HepG2 (cell line): ENCODE results near the gene KIFC1. TPM values are rescaled to one million over a fixed set of nuclear protein-coding genes. Genes with fewer than 3 reads are reported as not detected.

Experiments used
- FOXO1 ChIP-seq: sonication (generic); formaldehyde crosslinking; IDR thresholded peaks from 2 replicates; pipeline ENCODE4 v1.4.0; 2020; ENCODE audit warnings: missing genetic modification reagents
- GABPB1 ChIP-seq: IDR thresholded peaks from 2 replicates; pipeline ENCODE4 v1.6.1; 2016; ENCODE audit warnings: mild to moderate bottlenecking, missing genetic modification reagents, moderate library complexity, missing compliant biosample characterization
- GATAD1 ChIP-seq: IDR thresholded peaks from 2 replicates; pipeline ENCODE4 v1.6.1; 2016; ENCODE audit warnings: missing genetic modification reagents, missing compliant biosample characterization
- HDAC2 ChIP-seq: sonication (generic); formaldehyde crosslinking; IDR thresholded peaks from 2 replicates; pipeline ENCODE4 v1.4.0; 2020; ENCODE audit warnings: missing genetic modification reagents
- KDM2A ChIP-seq: sonication (generic); formaldehyde crosslinking; IDR thresholded peaks from 2 replicates; pipeline ENCODE4 v1.4.0; 2020; ENCODE audit warnings: low read depth, missing genetic modification reagents, borderline replicate concordance
- MAFK ChIP-seq, 2 experiments: IDR thresholded peaks in 1 of 2; conservative IDR thresholded peaks in 1 of 2; 2 replicates each; pipeline ENCODE4 v1.6.1; 2011; ENCODE audit warnings: improper control_type of control experiment in 2 of 2, low read length in 2 of 2
- NFKB2 ChIP-seq: sonication (generic); formaldehyde crosslinking; IDR thresholded peaks from 2 replicates; pipeline ENCODE4 v1.4.0; 2020; ENCODE audit warnings: missing genetic modification reagents, borderline replicate concordance
- RFXANK ChIP-seq: IDR thresholded peaks from 2 replicates; pipeline ENCODE4 v1.6.1; 2016
- TBP ChIP-seq: sonication (generic); formaldehyde crosslinking; IDR thresholded peaks from 2 replicates; pipeline ENCODE4 v1.5.0; 2020; ENCODE audit warnings: missing genetic modification reagents
- USF2 ChIP-seq, 2 experiments: sonication (generic) in 1 of 2; formaldehyde crosslinking in 1 of 2; IDR thresholded peaks; 2 replicates each; pipeline versions ENCODE4 v1.5.1 to v1.6.1; 2011 to 2020; ENCODE audit warnings: borderline replicate concordance in 1 of 2, low read depth in 1 of 2, low read length in 1 of 2, mild to moderate bottlenecking in 1 of 2, missing genetic modification reagents in 1 of 2, moderate library complexity in 1 of 2
- YEATS2 ChIP-seq: sonication (generic); formaldehyde crosslinking; IDR thresholded peaks from 2 replicates; pipeline ENCODE4 v1.4.0; 2020; ENCODE audit warnings: missing genetic modification reagents, borderline replicate concordance
- ZBTB20 ChIP-seq: sonication (generic); formaldehyde crosslinking; IDR thresholded peaks from 2 replicates; pipeline ENCODE4 v1.8.1; 2023; ENCODE audit warnings: missing genetic modification reagents, low read depth, mild to moderate bottlenecking, borderline replicate concordance
- ZMYM3 ChIP-seq: sonication (generic); formaldehyde crosslinking; IDR thresholded peaks from 2 replicates; pipeline ENCODE4 v1.5.1; 2020; ENCODE audit warnings: mild to moderate bottlenecking, missing genetic modification reagents
- ZNF468 ChIP-seq: sonication (generic); formaldehyde crosslinking; IDR thresholded peaks from 2 replicates; pipeline ENCODE4 v1.8.0; 2022; ENCODE audit warnings: mild to moderate bottlenecking, moderate library complexity, missing genetic modification reagents
- ZNF782 ChIP-seq: sonication (generic); formaldehyde crosslinking; IDR thresholded peaks from 2 replicates; pipeline ENCODE4 v1.4.0; 2020; ENCODE audit warnings: missing genetic modification reagents, mild to moderate bottlenecking, borderline replicate concordance
- polyA plus RNA-seq, 8 experiments: library from polyadenylated mRNA; depleted of rRNA in 3 of 8; stranded (reverse) in 7 of 8; unstranded in 1 of 8; fragments of >200 nt; fragmentation: Illumina TruSeq in 4 of 8; extraction: Trizol in 4 of 8; gene quantifications; 2 replicates each; pipeline versions ENCODE4 v1.2.1 to v1.2.3, GENCODE V29; 2011 to 2016; ENCODE audit warnings: low read depth in 4 of 8, missing spikeins in 1 of 8, mixed read lengths in 1 of 8; ENCODE audit not compliant: insufficient read depth in 1 of 8
- total RNA-seq, 5 experiments: library from RNA; depleted of rRNA; stranded (reverse); fragments of >200 nt; fragmentation: Illumina TruSeq; extraction: Trizol; gene quantifications; 2 replicates each; pipeline ENCODE4 v1.2.3, GENCODE V29; 2016; ENCODE audit warnings: low read depth in 1 of 5
- TF ChIP-seq, protein P1 (sequence below): sonication (generic); formaldehyde crosslinking; IDR thresholded peaks from 2 replicates; pipeline ENCODE4 v1.4.0; 2020; ENCODE audit warnings: missing genetic modification reagents
- TF ChIP-seq, protein P2 (sequence below): sonication (generic); formaldehyde crosslinking; IDR thresholded peaks from 2 replicates; pipeline ENCODE4; 2020; ENCODE audit warnings: missing genetic modification reagents, mild to moderate bottlenecking, borderline replicate concordance
- TF ChIP-seq, protein P3 (sequence below): sonication (generic); formaldehyde crosslinking; IDR thresholded peaks from 2 replicates; pipeline ENCODE4 v1.4.0; 2020; ENCODE audit warnings: mild to moderate bottlenecking, missing genetic modification reagents

Gene KIFC1
- total and polyA plus RNA-seq, 2 of the 13 experiments (the other 11 are each of a cell fraction or from before 2014, with no cell fraction given) = 25.0 to 45.5 TPM

GRCh38 chr6:33425668-33426577 is 34.3 kb downstream of the KIFC1 start (continued):
- TF ChIP-seq, protein P1, sequence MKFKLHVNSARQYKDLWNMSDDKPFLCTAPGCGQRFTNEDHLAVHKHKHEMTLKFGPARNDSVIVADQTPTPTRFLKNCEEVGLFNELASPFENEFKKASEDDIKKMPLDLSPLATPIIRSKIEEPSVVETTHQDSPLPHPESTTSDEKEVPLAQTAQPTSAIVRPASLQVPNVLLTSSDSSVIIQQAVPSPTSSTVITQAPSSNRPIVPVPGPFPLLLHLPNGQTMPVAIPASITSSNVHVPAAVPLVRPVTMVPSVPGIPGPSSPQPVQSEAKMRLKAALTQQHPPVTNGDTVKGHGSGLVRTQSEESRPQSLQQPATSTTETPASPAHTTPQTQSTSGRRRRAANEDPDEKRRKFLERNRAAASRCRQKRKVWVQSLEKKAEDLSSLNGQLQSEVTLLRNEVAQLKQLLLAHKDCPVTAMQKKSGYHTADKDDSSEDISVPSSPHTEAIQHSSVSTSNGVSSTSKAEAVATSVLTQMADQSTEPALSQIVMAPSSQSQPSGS = peak; percentile 37; the same call in 1 of the 2 replicates
- 0 out of 2 replicates have a peak, but pooled peaks have one; percentile 74 for TF ChIP-seq ZNF782 (CRISPR knock-in tag)
- no peak; the same call in 1 of the 2 replicates for TF ChIP-seq HDAC2 (CRISPR knock-in tag)
- no peak; the same call in 1 of the 2 replicates for TF ChIP-seq ZBTB20 (CRISPR knock-in tag)
- peak; percentile 16; the same call in 1 of the 2 replicates for TF ChIP-seq ZMYM3 (CRISPR knock-in tag)
- no peak for TF ChIP-seq USF2 (IDR thresholded peaks at IDR 0.05; ENCODE audit: low read depth, low read length)
- no peak for TF ChIP-seq USF2 (CRISPR knock-in tag; IDR thresholded peaks at IDR 0.05; ENCODE audit: borderline replicate concordance)
- TF ChIP-seq MAFK (conservative IDR thresholded peaks at IDR 0.05 in 1 of 2, IDR thresholded peaks at IDR 0.05 in 1 of 2; ENCODE audit: low read length in 2 of 2) = no peak
- TF ChIP-seq KDM2A (CRISPR knock-in tag) = peak; percentile 78; the same call in 1 of the 2 replicates
- TF ChIP-seq, protein P2, sequence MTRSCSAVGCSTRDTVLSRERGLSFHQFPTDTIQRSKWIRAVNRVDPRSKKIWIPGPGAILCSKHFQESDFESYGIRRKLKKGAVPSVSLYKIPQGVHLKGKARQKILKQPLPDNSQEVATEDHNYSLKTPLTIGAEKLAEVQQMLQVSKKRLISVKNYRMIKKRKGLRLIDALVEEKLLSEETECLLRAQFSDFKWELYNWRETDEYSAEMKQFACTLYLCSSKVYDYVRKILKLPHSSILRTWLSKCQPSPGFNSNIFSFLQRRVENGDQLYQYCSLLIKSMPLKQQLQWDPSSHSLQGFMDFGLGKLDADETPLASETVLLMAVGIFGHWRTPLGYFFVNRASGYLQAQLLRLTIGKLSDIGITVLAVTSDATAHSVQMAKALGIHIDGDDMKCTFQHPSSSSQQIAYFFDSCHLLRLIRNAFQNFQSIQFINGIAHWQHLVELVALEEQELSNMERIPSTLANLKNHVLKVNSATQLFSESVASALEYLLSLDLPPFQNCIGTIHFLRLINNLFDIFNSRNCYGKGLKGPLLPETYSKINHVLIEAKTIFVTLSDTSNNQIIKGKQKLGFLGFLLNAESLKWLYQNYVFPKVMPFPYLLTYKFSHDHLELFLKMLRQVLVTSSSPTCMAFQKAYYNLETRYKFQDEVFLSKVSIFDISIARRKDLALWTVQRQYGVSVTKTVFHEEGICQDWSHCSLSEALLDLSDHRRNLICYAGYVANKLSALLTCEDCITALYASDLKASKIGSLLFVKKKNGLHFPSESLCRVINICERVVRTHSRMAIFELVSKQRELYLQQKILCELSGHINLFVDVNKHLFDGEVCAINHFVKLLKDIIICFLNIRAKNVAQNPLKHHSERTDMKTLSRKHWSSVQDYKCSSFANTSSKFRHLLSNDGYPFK (CRISPR knock-in tag) = peak; percentile 56; the same call in 1 of the 2 replicates
- no peak for TF ChIP-seq RFXANK (CRISPR knock-in tag)
- TF ChIP-seq FOXO1 (CRISPR knock-in tag) = peak; percentile 24; the same call in 1 of the 2 replicates
- TF ChIP-seq YEATS2 = peak; percentile 60; the same call in 1 of the 2 replicates
- TF ChIP-seq, protein P3, sequence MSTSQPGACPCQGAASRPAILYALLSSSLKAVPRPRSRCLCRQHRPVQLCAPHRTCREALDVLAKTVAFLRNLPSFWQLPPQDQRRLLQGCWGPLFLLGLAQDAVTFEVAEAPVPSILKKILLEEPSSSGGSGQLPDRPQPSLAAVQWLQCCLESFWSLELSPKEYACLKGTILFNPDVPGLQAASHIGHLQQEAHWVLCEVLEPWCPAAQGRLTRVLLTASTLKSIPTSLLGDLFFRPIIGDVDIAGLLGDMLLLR (CRISPR knock-in tag) = 0 out of 2 replicates have a peak, but pooled peaks have one; percentile 26
- TF ChIP-seq NFKB2 = peak; percentile 87; the same call in 1 of the 2 replicates
- TF ChIP-seq ZNF468 (CRISPR knock-in tag) = no peak
- no peak for TF ChIP-seq TBP
- TF ChIP-seq GATAD1 (CRISPR knock-in tag) = peak; percentile 79
- peak; percentile 81 for TF ChIP-seq GABPB1 (CRISPR knock-in tag)
